DND-41 (cell line): ENCODE measurements around the gene TBX18.

Experiments
- EZH2 ChIP-seq: IDR thresholded peaks from 3 replicates; pipeline ENCODE4 v1.6.1; 2012; ENCODE audit warnings: borderline replicate concordance, low read depth, mild to moderate bottlenecking, moderate library complexity, low read length, inconsistent platforms; ENCODE audit not compliant: severe bottlenecking
- TF ChIP-seq, protein P1 (sequence below): IDR thresholded peaks from 2 replicates; pipeline ENCODE4 v1.5.1; 2012; ENCODE audit warnings: borderline replicate concordance, low read length, moderate library complexity, mild to moderate bottlenecking; ENCODE audit not compliant: poor library complexity, severe bottlenecking; ENCODE audit errors: extremely low read depth

DNA sequence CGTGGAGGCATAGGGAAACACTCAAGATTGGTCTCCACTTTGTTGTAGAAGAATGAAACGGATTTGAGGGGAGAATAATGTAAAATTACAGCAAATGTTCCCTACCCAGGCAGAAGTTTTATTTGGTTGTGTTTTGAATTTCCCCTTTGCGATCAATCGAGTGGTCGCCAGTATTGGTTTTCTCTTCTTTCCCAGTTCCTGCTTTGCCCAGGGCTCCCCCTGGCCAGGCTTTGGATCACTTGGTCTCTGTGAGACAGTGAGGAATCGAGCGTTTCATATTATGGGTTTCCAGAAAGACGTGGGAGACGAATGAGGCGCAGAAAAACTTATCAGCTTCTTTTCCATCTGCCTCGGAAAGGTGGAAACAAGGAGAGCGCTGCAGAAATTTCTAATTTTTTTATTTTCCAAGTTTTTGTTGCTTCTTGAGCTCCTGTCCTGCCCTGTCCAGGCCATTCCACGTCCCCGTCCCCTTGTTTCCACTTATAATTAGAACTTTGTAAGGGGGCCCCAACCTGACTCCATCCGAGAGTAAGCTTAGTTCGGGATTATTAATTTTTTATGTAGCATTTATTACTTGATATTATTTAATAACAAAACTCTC is 7.5 kb upstream of the TBX18 start:
- no peak for TF ChIP-seq EZH2
- TF ChIP-seq, protein P1, sequence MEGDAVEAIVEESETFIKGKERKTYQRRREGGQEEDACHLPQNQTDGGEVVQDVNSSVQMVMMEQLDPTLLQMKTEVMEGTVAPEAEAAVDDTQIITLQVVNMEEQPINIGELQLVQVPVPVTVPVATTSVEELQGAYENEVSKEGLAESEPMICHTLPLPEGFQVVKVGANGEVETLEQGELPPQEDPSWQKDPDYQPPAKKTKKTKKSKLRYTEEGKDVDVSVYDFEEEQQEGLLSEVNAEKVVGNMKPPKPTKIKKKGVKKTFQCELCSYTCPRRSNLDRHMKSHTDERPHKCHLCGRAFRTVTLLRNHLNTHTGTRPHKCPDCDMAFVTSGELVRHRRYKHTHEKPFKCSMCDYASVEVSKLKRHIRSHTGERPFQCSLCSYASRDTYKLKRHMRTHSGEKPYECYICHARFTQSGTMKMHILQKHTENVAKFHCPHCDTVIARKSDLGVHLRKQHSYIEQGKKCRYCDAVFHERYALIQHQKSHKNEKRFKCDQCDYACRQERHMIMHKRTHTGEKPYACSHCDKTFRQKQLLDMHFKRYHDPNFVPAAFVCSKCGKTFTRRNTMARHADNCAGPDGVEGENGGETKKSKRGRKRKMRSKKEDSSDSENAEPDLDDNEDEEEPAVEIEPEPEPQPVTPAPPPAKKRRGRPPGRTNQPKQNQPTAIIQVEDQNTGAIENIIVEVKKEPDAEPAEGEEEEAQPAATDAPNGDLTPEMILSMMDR, result no peak
